ENCODE results near the gene OPTC. TPM values are rescaled to one million over a fixed set of nuclear protein-coding genes. Genes with fewer than 3 reads are reported as not detected.

OPTC gene
- total RNA-seq, 1 experiment from 2014 or later: not detected

DNA sequence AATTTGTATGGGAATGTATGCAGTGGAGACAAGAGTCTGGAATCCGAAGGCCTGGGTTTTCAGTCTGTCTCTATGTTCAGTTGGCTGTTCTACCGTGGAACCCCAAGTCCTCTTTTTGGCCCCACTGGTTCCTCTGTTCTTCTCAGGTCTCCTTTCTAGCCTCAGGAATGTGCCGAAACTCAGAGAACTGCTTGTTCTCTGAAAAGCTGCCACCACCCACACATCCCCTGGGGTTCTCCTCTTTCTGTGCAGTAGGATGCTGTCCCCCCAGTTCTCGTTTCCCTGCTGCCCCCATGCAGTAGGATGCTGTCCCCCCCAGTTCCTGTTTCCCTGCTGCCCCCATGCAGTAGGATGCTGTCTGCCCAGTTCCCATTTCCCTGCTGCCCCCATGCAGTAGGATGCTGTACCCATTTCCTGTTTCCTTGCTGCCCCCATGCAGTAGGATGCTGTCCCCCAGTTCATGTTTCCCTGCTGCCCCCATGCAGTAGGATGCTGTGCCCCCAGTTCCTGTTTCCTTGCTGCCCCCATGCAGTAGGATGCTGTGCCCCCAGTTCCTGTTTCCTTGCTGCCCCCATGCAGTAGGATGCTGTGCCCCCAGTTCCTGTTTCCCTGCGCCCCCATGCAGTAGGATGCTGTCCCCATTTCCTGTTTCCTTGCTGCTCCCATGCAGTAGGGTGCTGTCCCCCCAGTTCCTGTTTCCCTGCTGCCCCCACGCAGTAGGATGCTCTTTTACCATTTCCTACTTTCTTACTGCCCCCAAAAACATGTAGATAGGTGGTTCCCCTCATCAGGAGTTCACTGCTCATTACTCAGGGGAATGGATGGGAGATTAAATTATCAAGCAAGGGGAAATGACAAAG lies 35.3 kb downstream of the OPTC start:
- Histone ChIP-seq H3K9me3 (ENCODE audit: control insufficient read depth in 1 of 2, insufficient read depth in 1 of 2, low read depth in 1 of 2, low read length in 2 of 2) (no peaks in the 10 kb centered on the region), H3K4me1 (ENCODE audit: control insufficient read depth in 1 of 2, insufficient read depth in 2 of 2, low read length in 2 of 2) (peaks cover 0 to 2% of the 10 kb centered on the region in 2 experiments; a peak in 1 of 4 replicates), H3K9ac (ENCODE audit: low read length) (no peak overlapping the region), H3K4me2 (ENCODE audit: low read length) (no peak overlapping the region), H3K27me3 (ENCODE audit: insufficient read depth, low read length) (no peaks in the 10 kb centered on the region), H2AFZ (ENCODE audit: low read depth, low read length, poor library complexity, severe bottlenecking) (no peak overlapping the region), H3K36me3 (ENCODE audit: control insufficient read depth in 1 of 2, insufficient read depth in 2 of 2, low read length in 2 of 2) (no peaks in the 10 kb centered on the region), H3K9me2 (ENCODE audit: insufficient read depth) (no peaks in the 10 kb centered on the region), H4K20me1 (ENCODE audit: insufficient read depth) (no peaks in the 10 kb centered on the region), H3K79me2 (ENCODE audit: insufficient read depth, low read length) (no peaks in the 10 kb centered on the region), H3K4me3 (replicated peaks in 1 of 2; ENCODE audit: low read depth in 1 of 2, low read length in 2 of 2) (no peak overlapping the region), H3K27ac (ENCODE audit: low read depth, low read length) (no peak overlapping the region)
- CTCF ChIA-PET: no interaction called here
- intact Hi-C loops (cut with micrococcal nuclease): no loop called here
- no TSS peak for BruUV-seq (replicated peaks)
- DNase-seq (ENCODE audit: low read depth, low spot score) (no peak), ATAC-seq (no peak)
- POLR2A ChIA-PET: no interaction called here
- RAD21 ChIA-PET (ENCODE audit: low non-redundant PET in 1 of 2, low total read pairs in 2 of 2, uncharacterized antibody in 2 of 2, unreplicated experiment in 2 of 2): no interaction called here
- TF ChIP-seq JUND (IDR thresholded peaks at IDR 0.05) (no peak), EZH2 (IDR thresholded peaks at IDR 0.05) (no peak), TCF7L2 (IDR thresholded peaks at IDR 0.05; ENCODE audit: borderline replicate concordance, extremely low read depth, insufficient read depth, insufficient read length) (no peak), SRF (IDR thresholded peaks at IDR 0.05; ENCODE audit: low read depth) (no peak), EZH2phosphoT487 (IDR thresholded peaks at IDR 0.05; ENCODE audit: borderline replicate concordance) (no peak), CTCF (IDR thresholded peaks at IDR 0.05 in 2 of 3, conservative IDR thresholded peaks at IDR 0.05 in 1 of 3; ENCODE audit: borderline replicate concordance in 1 of 3, insufficient read depth in 1 of 3, low read depth in 2 of 3, low read length in 2 of 3) (no peak), MAX (IDR thresholded peaks at IDR 0.05) (no peak), POLR2A (IDR thresholded peaks at IDR 0.05; ENCODE audit: borderline replicate concordance, extremely low read depth, insufficient read depth, insufficient read length) (no peak), ELF1 (IDR thresholded peaks at IDR 0.05; ENCODE audit: borderline replicate concordance, low read depth) (no peak), YY1 (IDR thresholded peaks at IDR 0.05; ENCODE audit: extremely low read depth, insufficient replicate concordance, low read depth, low read length) (no peak), RAD21 (IDR thresholded peaks at IDR 0.05; ENCODE audit: low read depth) (no peak), SP1 (IDR thresholded peaks at IDR 0.05; ENCODE audit: low read depth) (no peak)
- TF ChIP-seq, protein P1, sequence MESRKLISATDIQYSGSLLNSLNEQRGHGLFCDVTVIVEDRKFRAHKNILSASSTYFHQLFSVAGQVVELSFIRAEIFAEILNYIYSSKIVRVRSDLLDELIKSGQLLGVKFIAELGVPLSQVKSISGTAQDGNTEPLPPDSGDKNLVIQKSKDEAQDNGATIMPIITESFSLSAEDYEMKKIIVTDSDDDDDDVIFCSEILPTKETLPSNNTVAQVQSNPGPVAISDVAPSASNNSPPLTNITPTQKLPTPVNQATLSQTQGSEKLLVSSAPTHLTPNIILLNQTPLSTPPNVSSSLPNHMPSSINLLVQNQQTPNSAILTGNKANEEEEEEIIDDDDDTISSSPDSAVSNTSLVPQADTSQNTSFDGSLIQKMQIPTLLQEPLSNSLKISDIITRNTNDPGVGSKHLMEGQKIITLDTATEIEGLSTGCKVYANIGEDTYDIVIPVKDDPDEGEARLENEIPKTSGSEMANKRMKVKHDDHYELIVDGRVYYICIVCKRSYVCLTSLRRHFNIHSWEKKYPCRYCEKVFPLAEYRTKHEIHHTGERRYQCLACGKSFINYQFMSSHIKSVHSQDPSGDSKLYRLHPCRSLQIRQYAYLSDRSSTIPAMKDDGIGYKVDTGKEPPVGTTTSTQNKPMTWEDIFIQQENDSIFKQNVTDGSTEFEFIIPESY (IDR thresholded peaks at IDR 0.05; ENCODE audit: extremely low read depth, insufficient replicate concordance, low read length): no peak
